ENCODE data around the gene B3GNT4. TPM values are rescaled to one million over a fixed set of nuclear protein-coding genes. Genes with fewer than 3 reads are reported as not detected.

The B3GNT4 gene
- total and polyA plus RNA-seq, 10 donors: 0.42 to 0.54 (median 0.49) TPM; not detected in 7

GRCh38 chr12:122232691-122233090 is 29.2 kb downstream of the B3GNT4 start:
- intact Hi-C loops (cut with DNase I; ENCODE audit: low total_unique reads): no loop called here
- H3K4me1 ChIP-seq: peaks cover 0 to 14% (median 0%) of the 10 kb centered on the region in 6 donors
- H3K27me3 ChIP-seq (replicated peaks in 1 of 7): no peaks in the 10 kb centered on the region
- no peak for DNase-seq
- no peak overlapping the region for H3K27ac ChIP-seq
- TF ChIP-seq POLR2A (IDR thresholded peaks at IDR 0.05) (no peak), CTCF (IDR thresholded peaks at IDR 0.05 in 8 of 11, conservative IDR thresholded peaks at IDR 0.05 in 3 of 11) (no peak), POLR2AphosphoS5 (IDR thresholded peaks at IDR 0.05) (no peak)
- no peak overlapping the region for H3K4me3 ChIP-seq
- WGBS, 5 donors: 94 to 99% (median 97%) methylated on average over 10 of the region's 10 CpGs
- H3K9me3 ChIP-seq: no peaks in the 10 kb centered on the region
- peaks cover 0 to 91% (median 79%) of the 10 kb centered on the region in 6 donors for H3K36me3 ChIP-seq

GRCh38 chr12:122235741-122236140 is 32.2 kb downstream of the B3GNT4 start:
- Histone ChIP-seq H3K27ac (peak overlapping the region in 2 of 8 donors; percentile 1), H3K4me1 (peaks cover 0 to 6% (median 0%) of the 10 kb centered on the region in 6 donors), H3K36me3 (peaks cover 0 to 100% (median 78%) of the 10 kb centered on the region in 6 donors), H3K4me3 (no peak overlapping the region), H3K9me3 (no peaks in the 10 kb centered on the region), H3K27me3 (replicated peaks in 1 of 7) (no peaks in the 10 kb centered on the region)
- TF ChIP-seq CTCF (IDR thresholded peaks at IDR 0.05 in 8 of 11, conservative IDR thresholded peaks at IDR 0.05 in 3 of 11): no peak
- TF ChIP-seq POLR2A (IDR thresholded peaks at IDR 0.05): no peak
- TF ChIP-seq POLR2AphosphoS5 (IDR thresholded peaks at IDR 0.05): peak in 1 of 3 donors; percentile 29
- intact Hi-C loops (cut with DNase I; ENCODE audit: low total_unique reads): no loop called here
- 48 to 85% (median 72%) methylated on average over 7 of the region's 7 CpGs for WGBS, 5 donors
- DNase-seq: no peak

GRCh38 chr12:122238861-122239260 is 35.4 kb downstream of the B3GNT4 start:
- no peak overlapping the region for H3K27ac ChIP-seq

GRCh38 chr12:122243965-122244364 is 40.5 kb downstream of the B3GNT4 start:
- Histone ChIP-seq H3K36me3 (peaks cover 0 to 98% (median 42%) of the 10 kb centered on the region in 6 donors), H3K4me1 (peaks cover 0 to 8% (median 3%) of the 10 kb centered on the region in 6 donors), H3K27ac (peak overlapping the region in 4 of 8 donors; percentile 47 to 72 (median 65)), H3K9me3 (no peaks in the 10 kb centered on the region), H3K27me3 (replicated peaks in 1 of 7) (no peaks in the 10 kb centered on the region), H3K4me3 (peak overlapping the region in 2 of 8 donors; percentile 23 to 62)
- intact Hi-C loops (cut with DNase I; ENCODE audit: low total_unique reads): no loop called here
- TF ChIP-seq POLR2A (IDR thresholded peaks at IDR 0.05): no peak
- no peak for TF ChIP-seq POLR2AphosphoS5 (IDR thresholded peaks at IDR 0.05)
- TF ChIP-seq CTCF (IDR thresholded peaks at IDR 0.05 in 8 of 11, conservative IDR thresholded peaks at IDR 0.05 in 3 of 11): no peak
- DNase-seq: no peak
- WGBS, 5 donors: 68 to 83% (median 73%) methylated on average over 6 of the region's 6 CpGs

More at GRCh38 chr12:122238861-122239260, 35.4 kb downstream of the B3GNT4 start:
- Histone ChIP-seq H3K9me3 (no peaks in the 10 kb centered on the region), H3K27me3 (replicated peaks in 1 of 7) (no peaks in the 10 kb centered on the region), H3K4me1 (peaks cover 0 to 10% (median 3%) of the 10 kb centered on the region in 6 donors), H3K4me3 (no peak overlapping the region), H3K36me3 (peaks cover 0 to 100% (median 69%) of the 10 kb centered on the region in 6 donors)
- 93 to 99% (median 96%) methylated on average over 5 of the region's 5 CpGs for WGBS, 5 donors
- TF ChIP-seq POLR2AphosphoS5 (IDR thresholded peaks at IDR 0.05) (no peak), CTCF (IDR thresholded peaks at IDR 0.05 in 8 of 11, conservative IDR thresholded peaks at IDR 0.05 in 3 of 11) (no peak), POLR2A (IDR thresholded peaks at IDR 0.05) (no peak)
- intact Hi-C loops (cut with DNase I; ENCODE audit: low total_unique reads): no loop called here
- DNase-seq: no peak
